AG04449 (cell line): ENCODE data around the gene COL4A4.

Source experiments
- CTCF ChIA-PET: fragments of 350-600 bp; formaldehyde crosslinking; extraction: SDS; loops from one replicate; lab custom pipeline; 2021; ENCODE audit warnings: antibody characterized with exemption; lab: Yijun Ruan, JAX
- POLR2A ChIA-PET: fragments of 400-600, 350-600 bp; formaldehyde crosslinking; extraction: SDS; loops from one replicate; lab custom pipeline; 2020; ENCODE audit warnings: antibody characterized with exemption, inconsistent platforms; lab: Yijun Ruan, JAX
- DNase-seq: peaks from one replicate; pipeline ENCODE4 v3.0.0-alpha.2; 2010; ENCODE audit warnings: low read depth, low spot score
- H3K4me3 ChIP-seq: 2 replicates; pipeline ENCODE4 v1.5.1; 2011; ENCODE audit warnings: low read depth, mild to moderate bottlenecking, control low read depth, low read length
- TF ChIP-seq, protein P1 (sequence below): IDR thresholded peaks from one replicate; pipeline ENCODE4 v1.5.1; 2011; ENCODE audit warnings: mild to moderate bottlenecking, moderate library complexity, low read length, control low read depth, inconsistent platforms; ENCODE audit not compliant: insufficient read depth; ENCODE audit errors: missing control alignments

Gene COL4A4

DNA sequence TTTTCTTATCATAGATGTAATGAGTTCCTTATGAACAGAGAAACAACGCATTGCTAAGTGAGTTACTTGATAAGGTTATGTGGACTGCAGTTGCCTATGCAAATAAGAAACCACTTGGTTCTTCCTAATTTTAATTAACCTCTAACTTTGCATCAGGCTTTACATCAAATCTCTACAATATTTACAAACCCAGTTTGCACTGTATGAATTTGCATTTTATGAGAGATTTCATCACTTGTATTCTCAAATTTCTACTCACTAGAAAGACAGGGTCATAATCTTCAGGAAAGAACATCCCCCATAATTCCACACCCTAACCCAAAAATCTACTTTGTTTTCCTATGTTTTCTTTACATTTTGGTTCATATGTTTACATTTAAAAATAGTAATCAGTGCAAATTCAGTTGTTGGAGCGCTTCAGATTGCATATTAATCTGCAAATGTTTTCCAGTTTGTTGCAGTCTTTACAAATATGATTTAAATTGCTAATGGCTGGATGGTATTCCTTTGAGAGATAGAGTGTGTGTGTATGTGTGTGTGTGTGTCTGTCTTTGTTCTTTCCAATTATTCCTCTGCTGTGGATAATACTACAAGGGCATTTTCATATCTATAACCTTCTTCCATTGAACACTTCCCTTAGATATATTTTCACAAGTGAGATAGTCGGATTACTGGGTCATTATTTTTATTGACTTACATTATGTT lies 106.1 kb downstream of the COL4A4 start:
- CTCF ChIA-PET = no interaction called here

DNA sequence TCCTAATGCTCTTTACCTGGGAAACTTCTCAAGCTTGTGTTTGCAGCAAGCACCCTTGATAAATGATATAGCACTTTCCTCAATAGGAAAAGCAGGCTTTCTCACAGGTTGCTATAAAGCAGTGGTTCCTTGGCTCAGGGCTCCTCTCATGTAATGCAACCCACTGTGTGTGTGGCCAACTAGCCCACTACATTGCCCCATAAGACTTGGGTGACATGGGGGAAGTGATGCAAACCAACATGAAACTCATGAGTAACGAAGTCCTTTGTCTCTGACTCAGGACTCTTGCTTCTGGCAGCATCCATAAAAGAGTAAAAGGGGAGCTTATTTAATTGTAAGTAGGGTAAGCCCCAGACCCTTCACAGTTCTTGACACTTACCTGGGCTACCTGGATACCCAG lies 106.9 kb downstream of the COL4A4 start:
- TF ChIP-seq, protein P1, sequence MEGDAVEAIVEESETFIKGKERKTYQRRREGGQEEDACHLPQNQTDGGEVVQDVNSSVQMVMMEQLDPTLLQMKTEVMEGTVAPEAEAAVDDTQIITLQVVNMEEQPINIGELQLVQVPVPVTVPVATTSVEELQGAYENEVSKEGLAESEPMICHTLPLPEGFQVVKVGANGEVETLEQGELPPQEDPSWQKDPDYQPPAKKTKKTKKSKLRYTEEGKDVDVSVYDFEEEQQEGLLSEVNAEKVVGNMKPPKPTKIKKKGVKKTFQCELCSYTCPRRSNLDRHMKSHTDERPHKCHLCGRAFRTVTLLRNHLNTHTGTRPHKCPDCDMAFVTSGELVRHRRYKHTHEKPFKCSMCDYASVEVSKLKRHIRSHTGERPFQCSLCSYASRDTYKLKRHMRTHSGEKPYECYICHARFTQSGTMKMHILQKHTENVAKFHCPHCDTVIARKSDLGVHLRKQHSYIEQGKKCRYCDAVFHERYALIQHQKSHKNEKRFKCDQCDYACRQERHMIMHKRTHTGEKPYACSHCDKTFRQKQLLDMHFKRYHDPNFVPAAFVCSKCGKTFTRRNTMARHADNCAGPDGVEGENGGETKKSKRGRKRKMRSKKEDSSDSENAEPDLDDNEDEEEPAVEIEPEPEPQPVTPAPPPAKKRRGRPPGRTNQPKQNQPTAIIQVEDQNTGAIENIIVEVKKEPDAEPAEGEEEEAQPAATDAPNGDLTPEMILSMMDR = no peak
- CTCF ChIA-PET = interaction anchor here (1.5 kb wide), 1 partner anchor 24 kb away, joined by 7 read pairs; no protein-coding TSS in a partner anchor
- no peak overlapping the region for H3K4me3 ChIP-seq
- no peak for DNase-seq
- POLR2A ChIA-PET = no interaction called here

More for the DNA sequence above, 106.1 kb downstream of the COL4A4 start:
- no peak overlapping the region for H3K4me3 ChIP-seq
- no peak for DNase-seq
- POLR2A ChIA-PET = no interaction called here
- TF ChIP-seq, protein P1 = no peak

GRCh38 chr2:227054006-227054405 lies 110.0 kb downstream of the COL4A4 start:
- TF ChIP-seq, protein P1 = no peak
- POLR2A ChIA-PET = no interaction called here
- CTCF ChIA-PET = no interaction called here
- H3K4me3 ChIP-seq = no peak overlapping the region
- no peak for DNase-seq

DNA sequence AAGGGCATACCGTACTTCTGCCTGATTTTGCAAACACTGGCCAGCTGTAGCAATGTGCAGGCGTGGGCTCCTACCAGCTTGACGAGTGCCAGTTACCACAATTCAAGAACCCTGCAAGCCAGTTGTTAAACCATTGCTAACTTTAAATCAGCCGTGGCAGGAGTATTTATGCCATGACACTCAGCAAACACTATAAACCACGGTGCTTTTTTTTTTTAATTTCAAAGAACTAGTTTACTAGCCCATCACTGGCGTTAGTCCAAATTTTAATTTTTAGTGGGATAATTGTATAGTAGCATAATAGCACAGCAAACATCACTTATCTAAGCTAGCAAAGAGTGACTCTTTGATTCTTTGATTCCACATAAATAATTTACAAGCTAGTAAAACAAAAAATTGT lies 111.1 kb downstream of the COL4A4 start:
- POLR2A ChIA-PET = no interaction called here

GRCh38 chr2:227043981-227044380 lies 120.0 kb downstream of the COL4A4 start:
- POLR2A ChIA-PET = no interaction called here
- no peak overlapping the region for H3K4me3 ChIP-seq
- DNase-seq = no peak
- CTCF ChIA-PET = interaction anchor here (1.3 kb wide), 1 partner anchor 11 kb away, joined by 4 read pairs; no protein-coding TSS in a partner anchor
- TF ChIP-seq, protein P1 = no peak

More for the DNA sequence above, 111.1 kb downstream of the COL4A4 start:
- no peak overlapping the region for H3K4me3 ChIP-seq
- CTCF ChIA-PET = no interaction called here
- TF ChIP-seq, protein P1 = no peak
- DNase-seq = no peak

DNA sequence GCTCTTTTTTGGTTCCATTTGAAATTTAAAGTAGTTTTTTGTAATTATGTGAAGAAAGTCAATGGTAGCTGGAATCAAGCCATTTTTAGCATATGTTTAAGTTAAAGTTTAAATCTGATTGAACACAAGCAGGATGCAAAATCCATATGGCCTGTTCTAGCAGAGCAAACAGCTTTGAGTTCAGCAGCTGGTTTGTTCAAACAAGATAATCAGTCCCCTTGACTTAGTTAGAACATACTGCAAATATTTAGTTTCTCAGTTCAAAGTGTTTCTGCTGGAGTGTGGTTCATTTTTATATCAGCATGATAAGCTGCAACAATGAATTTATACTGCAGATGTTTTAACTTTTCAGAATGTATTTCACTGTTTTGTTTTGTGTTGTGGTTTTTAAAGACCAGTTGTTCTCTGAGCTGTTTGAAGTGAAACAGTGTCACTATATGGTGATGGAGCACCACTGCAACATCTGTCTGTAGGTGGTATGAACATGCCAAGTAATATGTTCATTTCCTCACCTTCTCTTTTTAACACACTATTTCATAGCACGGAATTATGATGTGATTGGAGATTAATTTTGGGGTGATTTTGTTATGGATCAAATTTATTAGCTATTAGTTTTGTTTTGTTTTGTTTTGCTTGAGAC lies 125.3 kb downstream of the COL4A4 start:
- POLR2A ChIA-PET = no interaction called here
- TF ChIP-seq, protein P1 = no peak
- CTCF ChIA-PET = no interaction called here

More for the DNA sequence above, 125.3 kb downstream of the COL4A4 start:
- DNase-seq = no peak
- H3K4me3 ChIP-seq = no peak overlapping the region
